ENCODE data around the gene LAX1.
"Not testable (repeated sequence)": the region's sequence is repeated elsewhere in the genome, so short reads cannot be mapped to it uniquely, and the experiment has no call there.

Gene LAX1, protein sequence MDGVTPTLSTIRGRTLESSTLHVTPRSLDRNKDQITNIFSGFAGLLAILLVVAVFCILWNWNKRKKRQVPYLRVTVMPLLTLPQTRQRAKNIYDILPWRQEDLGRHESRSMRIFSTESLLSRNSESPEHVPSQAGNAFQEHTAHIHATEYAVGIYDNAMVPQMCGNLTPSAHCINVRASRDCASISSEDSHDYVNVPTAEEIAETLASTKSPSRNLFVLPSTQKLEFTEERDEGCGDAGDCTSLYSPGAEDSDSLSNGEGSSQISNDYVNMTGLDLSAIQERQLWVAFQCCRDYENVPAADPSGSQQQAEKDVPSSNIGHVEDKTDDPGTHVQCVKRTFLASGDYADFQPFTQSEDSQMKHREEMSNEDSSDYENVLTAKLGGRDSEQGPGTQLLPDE

DNA sequence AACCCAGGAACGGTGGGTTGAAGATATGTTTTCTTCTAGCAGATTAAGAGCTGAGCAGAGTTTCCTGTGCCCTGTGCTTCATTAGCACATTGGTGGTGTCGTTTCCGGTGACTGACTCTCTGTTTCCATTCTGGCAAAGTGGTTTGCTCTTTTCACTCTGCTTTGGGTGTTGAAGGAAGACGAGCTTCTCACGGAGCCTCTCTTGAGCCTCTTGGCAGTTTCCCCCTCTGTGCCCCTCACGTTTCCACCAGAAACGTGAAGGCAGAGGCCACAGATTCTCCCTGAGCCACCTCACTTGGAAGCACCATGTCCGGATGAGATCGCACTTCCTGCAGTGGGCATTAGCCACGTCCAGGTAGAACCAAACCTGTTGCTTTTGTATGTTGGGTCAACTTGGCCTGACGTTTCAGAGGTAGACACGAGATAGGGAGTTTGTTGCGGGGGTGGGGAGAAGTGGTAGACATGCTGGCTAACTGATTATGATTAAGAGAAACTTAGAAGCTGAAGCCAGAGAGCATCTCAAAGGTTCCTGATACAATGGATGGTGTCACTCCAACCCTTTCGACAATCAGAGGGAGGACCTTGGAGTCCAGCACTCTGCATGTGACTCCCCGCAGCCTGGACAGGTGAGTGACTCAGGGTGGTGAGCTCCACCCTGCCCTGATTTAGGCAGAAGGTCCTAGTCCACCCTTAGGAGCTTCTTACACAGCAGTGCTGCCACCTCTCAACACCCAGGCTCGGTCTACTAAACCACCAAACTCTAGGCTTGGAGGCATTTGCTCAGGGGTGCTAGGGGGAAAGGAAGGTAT, at the start of gene LAX1:
Gene LAX1, plus strand, starts transcription at position 155 of the 809 bp plus-strand sequence. Its CDS starts 383 bp downstream, at position 538.
- no peak for DNase-seq

DNA sequence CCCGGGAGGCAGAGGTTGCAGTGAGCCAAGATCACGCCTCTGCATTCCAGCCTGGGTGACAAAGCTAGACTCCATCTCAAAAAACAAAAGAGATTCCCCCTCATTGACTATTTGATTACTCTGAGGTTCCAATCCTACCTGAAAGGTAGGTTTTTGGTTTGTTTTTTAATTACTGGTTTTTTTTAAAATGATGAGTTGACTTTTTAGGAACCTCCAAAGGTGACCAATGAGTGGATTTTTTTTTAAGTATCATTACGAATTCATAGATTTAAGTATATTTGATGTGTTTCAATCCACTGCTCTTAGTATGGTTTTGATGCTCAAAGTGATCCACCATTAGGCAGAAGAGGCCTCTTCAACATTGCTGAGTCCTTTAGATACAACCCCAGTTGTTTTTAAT, 47.9 kb upstream of the LAX1 start:
- no peak for DNase-seq

DNA sequence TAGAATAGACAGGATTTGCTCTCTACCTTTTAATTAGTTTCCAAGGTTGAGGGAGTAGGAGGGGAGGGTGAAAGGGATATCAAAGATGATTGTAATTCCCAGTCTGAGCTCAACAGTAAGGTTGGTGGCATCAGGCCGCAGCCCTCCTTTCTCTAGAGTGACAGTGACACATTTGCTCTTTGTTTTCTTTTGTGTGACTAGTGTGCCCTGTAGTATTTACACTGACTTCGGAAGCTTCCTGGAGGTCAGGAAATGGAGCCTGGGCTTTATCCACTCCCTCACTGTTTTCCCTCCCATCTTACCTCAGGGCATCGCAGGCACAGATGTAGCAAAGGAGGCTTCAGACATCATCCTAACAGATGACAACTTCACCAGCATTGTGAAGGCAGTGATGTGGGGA, 44.7 kb upstream of the LAX1 start:
- DNase-seq = no peak

DNA sequence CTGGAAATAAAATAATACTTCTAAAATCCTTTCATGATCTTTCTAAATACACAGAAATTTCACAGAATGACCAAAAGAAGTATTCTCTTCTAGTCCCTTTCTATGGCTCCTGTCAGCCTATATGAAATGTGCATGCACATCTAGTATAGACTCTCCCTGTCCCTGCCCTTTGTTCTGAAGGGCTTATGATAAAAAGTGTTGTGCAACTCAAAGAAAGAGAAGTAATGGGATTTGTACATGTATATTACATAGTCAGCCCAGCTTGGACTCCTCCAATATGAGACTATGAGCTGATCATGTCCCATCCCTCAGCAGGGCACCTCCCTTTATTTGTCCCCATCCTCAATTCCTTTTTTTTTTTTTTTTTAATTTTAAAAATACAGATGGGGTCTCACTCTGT, 42.1 kb upstream of the LAX1 start:
- no peak for DNase-seq

DNA sequence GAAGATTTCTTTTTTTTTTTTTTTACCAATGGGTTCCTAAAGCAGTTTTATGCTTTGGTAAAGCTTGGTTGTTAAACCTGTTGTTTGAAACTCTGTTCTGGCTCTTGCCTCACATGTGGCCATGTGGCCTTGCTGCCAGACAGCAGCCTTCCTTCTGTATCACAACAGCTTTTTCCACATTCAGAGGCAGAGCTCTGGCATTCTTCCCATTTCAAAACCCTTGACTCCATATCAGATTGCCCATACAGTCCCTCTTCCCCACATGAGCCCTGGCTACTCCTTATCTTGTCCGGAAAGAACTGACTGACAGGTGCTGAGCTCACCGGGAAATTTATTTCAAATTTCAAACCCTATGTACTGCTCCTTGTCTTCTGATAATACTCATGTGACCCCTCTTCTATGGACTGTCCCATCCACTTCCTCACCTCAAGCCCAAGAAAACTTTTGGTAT, 38.5 kb upstream of the LAX1 start:
- no peak for DNase-seq

DNA sequence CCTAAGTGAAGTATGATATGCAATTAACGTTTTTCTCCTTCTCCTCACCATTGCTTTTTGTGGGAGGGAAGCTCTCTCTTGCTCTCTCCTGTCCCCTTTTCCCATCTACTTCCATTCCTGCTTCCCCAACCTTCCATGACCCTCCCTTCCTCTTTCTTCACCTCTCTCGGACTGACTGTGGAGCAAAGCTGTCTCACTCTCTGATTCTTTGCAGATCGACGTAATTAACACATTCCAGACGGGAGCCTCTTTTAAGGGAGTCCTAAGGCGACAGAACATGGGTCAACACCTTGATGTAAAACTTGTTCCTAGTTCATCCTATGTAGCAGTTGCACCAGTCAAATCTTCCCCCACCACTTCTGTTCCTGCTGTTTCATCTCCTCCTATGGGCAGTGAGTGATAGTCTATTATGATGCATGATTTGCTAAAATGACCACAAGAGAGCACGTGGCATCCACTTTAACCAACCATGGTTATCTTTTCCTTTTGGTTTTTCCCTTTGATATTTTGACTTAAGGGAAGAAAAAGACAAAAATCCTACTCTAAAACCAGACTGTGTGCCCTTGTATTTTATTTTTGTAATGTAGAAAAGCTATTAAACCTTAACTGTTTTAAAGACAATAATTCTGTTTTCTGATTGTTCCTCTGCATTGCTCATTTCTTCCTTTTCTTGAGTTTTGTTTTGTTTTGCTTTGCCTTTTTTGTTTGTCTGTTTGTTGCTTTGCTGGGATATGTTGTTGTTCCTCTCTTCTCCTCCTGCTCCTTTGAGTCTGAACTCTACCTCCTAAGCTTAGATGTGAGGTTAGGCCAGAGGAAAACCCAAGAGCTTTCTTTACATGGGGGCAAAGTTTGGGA, 31.7 kb upstream of the LAX1 start:
- no peak for DNase-seq

DNA sequence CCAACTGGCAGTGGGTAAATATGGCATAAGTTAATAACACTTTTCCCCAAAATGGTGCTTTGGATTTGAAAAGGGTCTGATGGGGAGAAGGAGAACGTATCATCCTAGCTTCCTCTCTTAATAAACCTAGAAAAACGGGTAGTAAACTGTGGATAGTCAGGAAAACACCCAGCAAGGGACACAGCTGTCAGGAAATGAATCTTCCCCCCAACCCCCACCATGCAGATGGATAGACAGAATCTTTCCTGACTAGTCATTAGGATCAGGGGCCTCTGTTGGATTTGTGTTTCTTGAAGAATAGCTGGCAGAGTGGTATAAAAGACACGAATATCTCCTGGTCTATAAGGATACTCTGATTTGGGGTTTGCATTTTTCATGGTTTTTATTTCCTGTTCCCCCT, 22.5 kb upstream of the LAX1 start:
- DNase-seq = no peak

DNA sequence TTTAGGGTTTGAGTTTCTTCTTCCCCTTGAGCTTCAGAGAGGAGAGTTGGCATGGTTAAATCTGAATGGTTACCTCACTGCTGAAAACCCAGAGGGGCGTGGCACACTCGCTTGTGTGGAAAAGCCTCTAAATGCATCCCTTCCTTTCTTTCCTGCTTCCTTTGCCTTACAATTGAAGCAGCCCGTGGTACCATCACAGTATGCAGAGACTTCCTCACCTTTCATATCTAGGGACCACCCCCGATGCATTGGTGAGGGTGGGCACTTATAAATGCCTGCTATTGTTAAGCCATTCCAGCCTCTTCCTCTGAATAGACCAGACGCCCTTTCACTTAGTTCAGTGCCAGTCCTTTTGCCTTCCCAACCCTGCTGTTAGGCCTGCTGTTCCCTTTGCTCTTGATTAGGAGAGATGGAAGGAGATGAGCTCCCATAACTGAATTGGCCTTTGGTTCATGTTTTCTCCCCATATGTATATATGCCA, 21.9 kb upstream of the LAX1 start:
- no peak for DNase-seq

DNA sequence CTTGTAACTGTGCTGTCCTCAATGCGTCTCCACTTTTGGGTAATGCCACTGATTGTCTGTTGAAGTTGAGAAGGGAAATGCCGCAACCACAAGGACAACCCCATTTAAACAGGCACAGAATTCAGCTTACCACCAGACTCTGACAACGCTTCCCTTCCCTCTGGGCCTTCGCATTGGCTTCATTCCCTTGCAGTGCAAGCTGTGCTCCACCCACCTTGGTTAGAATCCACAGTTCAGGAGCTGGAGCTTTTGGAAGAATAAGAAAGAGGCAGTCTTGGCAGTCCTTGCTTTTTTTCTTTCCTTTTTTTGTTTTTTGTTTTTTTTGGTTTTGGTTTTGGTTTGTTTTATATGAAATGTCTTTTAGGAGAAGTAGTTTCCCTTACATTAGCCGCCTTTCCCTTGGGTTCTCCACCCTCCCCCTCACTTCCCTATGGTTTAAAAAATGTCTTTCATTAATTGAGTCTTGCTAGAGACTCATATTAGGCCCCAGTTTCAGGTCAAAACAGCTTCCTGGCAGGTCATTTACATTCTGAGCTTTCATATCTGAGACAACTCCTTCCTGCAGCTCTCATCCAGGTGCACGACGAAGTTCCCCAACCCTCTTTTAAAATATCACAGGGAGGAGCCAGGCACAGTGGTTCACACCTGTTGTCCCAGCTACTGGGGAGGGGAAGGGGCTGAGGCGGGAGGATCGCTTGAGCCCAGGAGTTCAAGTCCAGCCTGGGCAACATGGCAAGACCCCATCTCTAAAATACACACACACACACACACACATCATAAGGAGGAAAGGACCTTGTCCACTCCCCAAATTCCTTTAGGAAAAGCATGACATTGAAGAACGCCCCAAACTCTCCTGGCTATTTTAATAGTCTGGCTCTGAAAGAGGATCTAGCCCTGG, 20.7 kb upstream of the LAX1 start:
- no peak for DNase-seq

DNA sequence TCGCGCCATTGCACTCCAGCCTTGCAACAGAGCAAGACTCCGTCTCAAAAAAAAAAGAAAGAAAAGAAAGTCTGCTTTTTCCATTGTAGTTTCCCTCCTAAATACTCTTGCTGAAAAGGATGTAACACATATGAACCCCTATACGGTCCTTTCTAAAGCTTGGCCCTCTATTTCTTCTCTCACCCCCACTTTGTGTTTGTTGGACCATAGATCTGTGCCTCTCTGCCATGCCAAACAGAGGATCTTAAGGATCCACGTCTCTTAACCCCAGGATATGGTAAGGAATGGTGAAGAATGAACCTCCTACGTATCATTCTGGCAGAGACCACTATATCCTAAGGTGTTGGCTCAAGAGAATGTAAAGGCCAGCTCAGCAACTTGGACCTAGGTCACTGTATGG, 18.7 kb upstream of the LAX1 start:
- no peak for DNase-seq

DNA sequence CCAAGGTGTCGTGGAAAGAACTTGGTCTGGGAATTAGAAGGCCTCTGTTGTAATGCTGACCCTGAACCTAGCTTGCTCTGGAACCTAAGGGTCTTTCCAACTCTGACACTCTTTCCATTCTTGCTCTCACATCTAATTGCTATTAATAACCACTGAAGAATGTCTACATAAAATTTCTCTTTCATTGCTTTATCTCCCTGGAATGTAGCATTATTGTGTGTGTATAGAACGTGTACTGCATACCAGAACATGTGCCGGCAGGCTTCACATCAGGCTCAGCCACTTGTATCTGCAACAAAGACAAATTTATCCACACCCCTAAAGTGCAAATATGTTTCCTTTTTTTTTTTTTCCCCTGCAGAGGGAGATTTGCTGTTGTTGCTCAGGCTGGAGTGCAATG, 13.9 kb upstream of the LAX1 start:
- DNase-seq = no peak

DNA sequence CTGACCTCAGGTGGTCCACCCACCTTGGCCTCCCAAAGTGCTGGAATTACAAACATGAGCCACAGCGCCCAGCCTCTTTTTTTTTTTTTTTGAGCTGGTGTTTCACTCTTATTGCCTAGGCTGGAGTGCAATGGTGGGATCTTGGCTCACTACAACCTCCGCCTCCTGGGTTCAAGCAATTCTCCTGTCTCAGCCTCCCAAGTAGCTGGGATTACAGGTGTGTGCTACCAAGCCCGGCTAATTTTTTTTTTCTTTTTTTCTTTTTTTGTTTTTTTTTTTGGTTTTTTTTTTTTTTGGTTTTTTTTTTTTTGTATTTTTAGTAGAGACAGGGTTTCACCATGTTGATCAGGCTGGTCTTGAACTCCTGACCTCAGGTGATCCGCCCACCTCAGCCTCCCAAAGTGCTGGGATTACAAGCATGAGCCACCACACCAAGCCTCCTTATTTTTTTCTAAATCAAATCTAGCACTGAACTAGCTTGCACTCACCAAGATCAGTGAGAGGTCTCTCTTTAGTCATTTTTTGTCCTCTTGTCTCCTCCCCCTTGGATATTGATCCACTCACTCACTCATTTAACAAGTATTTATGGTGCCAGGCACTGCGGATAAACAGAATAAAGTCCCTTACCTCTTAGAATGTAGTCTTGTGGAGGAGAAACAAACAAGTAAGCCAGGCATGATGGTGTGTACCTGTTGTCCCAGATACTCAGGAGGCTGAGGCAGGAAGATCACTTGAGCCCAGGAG, 13.2 kb upstream of the LAX1 start:
- not testable (repeated sequence) for DNase-seq

DNA sequence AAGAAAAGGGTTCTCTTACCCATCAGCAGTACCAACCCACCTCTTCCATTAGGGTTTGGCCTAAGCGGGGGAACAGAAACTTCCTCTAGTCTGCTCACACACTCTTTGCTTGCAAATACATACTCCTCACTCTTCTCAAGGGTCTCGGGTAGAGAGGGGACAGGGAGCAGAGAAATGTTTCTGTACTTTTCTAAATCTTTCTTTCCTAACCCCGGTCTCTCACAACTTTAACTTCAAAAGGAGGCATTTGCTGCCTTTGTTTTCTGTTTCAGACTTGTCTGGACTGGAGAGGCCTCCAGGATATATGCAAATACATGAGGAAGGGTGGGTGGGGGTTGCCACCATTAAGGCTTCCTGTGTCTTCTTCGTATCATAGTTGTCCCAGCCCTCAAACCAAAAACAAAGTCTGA, 10.5 kb upstream of the LAX1 start:
- no peak for DNase-seq

DNA sequence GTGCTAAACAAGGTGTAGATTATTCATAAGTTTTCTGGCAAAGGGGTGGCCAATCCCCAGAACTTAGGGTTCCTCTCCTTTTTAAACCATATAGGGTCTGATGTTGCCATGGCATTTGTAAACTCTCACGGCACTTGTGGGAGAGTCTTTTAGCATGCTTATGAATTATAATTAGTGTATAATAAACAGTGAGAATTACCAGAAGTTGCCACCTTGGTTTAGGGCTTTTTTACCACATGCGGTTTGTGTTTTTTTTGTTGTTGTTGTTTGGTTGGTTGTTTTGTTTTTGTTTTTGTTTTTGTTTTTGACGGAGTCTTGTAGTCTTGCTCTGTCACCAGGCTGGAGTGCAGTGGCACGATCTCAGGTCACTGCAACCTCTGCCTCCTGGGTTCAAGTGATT, 8.9 kb upstream of the LAX1 start:
- no peak for DNase-seq

DNA sequence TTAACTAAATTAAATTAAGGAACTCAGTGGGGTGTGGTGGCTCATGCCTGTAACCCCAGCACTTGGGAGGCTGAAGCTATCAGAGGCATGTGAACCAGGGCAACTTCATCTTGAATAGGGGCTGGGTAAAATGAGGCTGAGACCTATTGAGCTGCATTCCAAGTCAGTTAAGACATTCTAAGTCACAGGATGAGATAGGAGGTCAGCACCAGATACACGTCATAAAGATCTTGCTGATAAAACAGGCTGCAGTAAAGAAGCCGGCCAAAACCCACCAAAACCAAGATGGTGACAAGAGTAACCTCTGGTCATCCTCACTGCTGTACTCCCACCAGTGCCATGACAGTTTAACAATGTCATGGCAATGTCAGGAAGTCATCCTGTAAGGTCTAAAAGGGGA, 6.2 kb upstream of the LAX1 start:
- not testable (repeated sequence) for DNase-seq

DNA sequence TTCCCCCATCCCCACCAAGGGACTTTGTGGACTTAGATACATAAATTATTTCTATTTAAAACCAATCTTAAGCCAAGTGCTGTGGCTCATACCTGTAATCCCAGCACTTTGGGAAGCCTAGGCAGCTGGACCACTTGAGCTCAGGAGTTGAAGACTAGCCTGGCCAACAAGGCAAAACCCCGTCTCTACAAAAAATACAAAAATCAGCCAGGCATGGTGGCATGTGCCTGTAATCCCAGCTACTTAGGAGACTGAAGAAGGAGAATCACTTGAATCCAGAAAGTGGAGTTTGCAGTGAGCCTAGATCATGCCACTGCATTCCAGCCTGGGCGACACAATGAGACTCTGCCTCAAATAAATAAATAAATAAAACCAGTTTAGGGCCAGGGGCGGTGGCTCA, 4.5 kb upstream of the LAX1 start:
- no peak for DNase-seq

DNA sequence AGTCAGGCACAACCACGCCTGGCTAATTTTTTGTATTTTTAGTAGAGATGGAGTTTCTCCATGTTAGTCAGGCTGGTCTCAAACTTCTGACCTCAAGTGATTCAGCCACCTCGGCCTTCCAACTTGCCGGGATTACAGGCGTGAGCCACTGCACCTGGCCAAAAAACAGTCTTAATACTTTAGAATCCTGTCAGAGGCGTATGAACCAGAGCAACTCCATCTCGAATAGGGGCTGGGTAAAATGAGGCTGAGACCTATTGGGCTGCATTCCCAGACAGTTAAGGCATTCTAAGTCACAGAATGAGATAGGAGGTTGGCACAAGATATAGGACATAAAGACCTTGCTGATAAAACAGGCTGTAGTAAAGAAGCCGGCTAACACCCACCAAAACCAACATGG, 3.0 kb upstream of the LAX1 start:
- DNase-seq = not testable (repeated sequence)

DNA sequence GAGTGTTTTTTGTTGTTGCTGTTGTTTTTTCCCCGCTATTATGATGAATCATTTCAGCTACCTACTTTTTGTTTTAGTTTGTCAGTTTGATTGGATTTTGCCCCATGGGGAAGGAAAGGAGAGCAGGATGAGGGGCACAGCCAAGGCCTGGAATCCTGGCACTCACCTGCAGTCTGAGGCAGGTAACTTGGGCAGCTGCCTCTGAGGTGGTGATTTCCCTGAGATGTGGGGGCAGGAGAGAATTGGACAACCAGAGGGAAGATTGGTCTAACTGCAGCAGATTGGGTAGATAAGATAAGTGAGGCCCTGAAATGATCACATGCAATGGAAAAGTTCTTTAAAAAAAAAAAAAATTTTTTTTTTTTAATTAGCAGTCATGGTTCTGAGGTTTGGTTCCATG, 1.5 kb upstream of the LAX1 start:
- DNase-seq = no peak

DNA sequence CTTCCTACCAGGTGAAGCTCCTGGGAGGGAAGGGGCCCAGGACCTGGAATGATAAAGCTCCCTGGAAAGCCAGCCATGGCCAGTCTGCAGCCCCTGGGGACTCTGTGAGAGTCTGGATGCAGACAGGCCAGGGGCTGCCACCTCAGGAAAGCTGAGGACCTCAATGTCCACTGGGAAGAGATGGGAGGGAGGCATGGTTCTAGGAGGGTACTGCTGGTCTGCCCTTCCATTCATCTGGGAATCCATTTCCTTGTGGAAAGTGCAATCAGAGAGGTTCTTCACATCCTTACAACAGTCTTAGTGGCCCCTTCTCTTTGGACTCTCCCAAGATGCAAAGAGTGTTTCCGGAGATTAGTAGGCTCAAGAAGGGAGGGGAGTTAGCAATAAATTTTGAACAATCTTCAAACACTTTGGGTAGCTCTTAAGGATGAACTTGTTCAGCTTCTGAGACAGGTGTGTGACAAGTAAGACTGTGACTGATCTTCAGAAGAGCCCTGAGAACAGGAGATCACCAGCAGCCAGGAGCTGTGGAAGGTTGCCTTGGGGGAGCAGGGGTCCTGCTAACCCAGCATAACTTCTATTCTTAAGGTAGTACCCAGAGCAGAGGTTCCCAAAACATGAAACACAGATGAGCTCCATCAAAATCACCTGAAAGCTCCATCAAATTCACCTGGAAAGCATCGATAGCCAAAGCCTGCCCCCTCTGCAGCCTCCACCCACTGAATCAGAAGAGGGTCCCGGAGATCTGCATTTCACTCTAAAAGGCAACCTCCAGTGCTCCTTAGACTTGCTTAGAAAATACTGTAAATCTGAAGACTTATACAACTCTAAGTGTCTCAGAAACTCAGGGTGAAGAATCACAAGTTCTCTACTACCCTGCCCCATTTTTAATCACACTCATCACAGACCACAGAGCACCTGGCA, 616 bp upstream of the LAX1 start:
- DNase-seq = no peak

DNA sequence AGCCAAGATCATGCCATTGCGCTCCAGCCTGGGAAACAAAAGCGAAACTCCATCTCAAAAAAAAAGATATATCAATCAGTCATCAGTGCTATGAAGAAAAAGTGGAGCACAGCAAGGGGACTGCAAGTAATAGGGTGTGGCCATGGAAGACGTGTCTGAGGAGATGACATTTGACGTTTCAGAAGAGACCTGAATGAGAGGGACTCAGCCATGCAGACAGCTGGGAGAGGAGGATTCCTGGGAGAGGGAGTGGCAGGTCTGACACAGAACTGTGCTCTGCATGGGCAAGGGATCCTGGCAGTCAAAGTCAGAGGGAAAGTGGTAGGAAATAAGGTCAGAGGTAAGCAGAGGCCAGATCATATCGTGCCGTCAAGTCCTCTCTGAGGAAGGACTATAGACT, 3.3 kb downstream of the LAX1 start:
- no peak for DNase-seq

Measured in NCI-H187 treated with DMSO at 0.1 percent for 48 hours (cell line).